HG03432 (cell line): ENCODE results near the gene UBE3A.

ENCODE experiments used
- ATAC-seq: cut with Tn5 transposase; IDR thresholded peaks from one replicate; pipeline ENCODE4 v1.9.1; 2021; ENCODE audit warnings: mild to moderate bottlenecking, moderate library complexity; ENCODE audit not compliant: unreplicated experiment

Gene UBE3A

DNA sequence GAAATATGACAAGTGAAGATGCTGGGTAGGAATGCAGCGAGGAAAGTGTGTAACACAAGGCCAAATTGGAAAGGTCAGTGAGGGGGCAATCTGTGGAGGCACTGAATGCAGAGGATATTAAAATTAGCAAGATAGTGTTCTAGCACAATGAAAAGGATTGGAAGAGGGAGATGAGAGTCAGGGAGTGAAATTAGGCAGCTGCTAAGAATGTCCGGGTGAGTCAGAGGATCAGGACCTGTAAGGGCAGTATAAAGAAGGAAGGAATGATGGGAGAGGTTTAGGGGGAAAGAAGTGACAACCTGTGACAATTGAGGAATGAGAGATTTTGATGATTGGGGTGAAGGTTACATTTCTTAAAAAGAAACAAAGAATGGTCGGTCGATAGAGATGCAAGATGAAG is 103.5 kb downstream of the UBE3A start:
- no peak for ATAC-seq

- no peak for ATAC-seq
Observed at GRCh38 chr15:25333049-25333448, 105.8 kb downstream of the UBE3A start.

DNA sequence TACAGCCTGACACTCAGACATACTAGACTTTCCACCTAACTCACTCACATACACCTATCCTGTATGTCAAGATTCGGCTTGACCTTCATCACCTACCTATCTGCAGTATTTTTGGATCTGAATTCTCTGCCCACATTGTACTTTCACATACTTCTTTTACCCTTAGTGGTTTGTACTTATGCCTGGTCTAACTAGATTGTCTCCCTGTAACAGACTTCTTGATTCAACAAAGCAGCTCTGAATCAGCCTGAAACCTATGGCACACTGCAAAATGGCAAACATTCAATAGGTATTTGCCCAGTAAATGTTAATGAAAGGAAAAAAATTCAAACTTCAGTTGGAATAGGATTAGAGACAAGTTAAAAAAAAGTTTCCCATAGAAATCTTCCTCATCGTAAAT is 106.5 kb downstream of the UBE3A start:
- ATAC-seq = no peak

DNA sequence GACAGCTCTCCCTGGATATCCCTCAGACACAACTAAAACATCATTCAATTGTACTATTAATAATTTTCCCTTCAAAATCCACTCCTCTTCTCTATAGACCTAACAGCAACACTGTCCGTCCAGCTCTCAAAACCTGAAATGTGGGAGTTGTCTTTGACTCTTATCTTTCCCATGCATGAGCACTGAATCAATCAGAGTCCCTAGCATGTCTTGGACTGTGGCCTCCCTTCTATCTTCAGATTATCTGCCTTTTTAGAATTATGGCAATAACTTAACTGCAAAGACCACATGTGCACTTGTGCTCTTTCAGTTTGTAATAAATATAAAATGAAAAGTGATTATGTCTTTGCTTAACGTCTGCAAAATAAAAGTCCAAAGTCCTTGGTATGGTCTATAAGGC is 107.0 kb downstream of the UBE3A start:
- ATAC-seq = no peak

DNA sequence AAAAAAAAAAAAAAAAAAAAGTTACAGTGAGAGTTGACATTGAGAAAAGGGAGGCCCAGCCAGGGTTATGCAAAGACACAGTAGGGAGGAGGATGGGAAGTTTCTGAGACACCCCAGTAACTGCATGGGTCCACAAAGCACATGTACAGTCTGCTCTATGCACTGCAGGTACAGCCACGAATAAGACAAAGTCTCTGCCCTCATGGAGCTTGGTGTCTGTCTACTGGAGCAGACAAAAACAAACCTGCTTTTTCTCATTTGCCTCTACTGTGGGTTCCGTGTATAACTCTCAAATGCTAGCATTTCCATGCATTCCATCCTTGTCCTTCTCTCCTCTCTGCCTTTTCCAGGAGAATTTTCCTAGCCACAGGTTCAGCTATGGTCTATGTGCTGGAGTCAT is 107.4 kb downstream of the UBE3A start:
- no peak for ATAC-seq

DNA sequence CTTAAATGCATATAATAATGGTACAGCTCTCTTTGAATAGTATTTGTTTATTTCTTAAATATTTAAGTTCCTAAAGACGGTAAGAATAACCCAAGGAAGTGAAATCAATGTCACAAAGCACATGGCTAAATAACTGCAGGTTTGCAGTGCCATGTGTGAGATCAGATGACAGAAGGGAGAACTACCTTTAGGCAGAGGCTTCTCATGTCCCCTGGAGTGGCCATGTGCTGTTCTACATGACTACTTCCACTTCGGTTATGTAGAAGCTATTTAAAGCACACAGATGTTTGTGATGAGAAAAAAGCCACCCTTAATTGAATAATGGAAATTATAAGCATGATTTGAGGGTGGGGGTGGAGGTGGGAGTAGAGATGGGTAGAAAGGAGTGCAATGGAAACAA is 109.1 kb downstream of the UBE3A start:
- no peak for ATAC-seq

DNA sequence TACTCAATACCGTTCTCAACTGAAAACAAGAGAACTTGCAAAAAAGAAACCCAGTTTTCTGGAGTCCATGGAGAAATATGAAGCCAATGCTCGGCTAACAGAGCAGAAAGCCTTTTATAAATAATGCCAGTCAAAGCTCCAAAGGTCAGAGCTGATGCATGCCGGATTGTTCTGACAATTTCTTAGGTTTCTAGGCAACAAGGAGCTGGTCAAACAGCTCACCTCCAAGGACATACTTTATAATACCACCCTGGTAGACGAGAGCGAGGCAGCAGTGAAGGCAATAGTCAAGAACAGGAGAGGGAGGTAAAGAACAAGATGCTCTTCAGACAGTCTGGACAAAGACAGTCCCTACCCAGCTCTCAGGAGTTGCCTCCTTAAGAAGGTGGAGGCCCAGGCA is 111.1 kb downstream of the UBE3A start:
- ATAC-seq = no peak

DNA sequence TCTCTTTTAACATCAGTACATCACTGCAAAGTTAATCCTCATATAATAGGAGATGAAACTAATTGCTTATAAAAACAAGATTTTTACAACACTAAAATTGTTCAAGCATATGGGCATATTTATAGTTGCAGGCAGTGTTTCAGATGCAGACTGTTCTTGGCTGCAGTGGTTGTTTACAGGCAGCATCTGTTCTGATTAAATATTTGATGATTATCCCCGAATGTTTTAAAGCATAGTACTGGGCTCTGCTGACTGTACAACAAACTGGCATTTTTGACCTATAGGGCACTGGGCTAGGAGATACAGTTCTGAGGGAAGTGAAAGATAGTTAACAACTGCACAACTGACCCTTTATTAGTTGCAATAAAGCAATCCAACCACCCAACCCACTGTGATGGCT is 113.6 kb downstream of the UBE3A start:
- no peak for ATAC-seq

- ATAC-seq = no peak
Observed at GRCh38 chr15:25323420-25323819, 115.4 kb downstream of the UBE3A start.

DNA sequence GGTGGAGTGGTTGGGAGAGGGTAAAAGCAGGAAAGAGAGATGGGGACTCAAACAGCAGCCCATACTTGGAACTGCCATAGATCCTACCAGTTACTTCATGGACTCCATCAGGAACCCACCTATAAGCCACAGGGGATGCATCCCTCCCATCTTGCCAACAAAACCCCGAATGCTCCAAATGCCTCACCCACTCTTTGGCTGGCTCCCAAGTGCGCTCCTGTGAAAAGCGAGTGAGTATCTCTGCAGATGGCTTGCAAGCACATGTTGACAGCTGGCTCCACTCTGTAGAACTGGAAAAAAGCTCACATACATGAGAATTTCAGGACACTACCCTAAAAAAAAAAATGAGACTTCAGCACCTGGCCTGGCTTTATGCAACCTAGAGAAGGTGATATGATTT is 151.0 kb downstream of the UBE3A start:
- ATAC-seq = no peak
